SH-SY5Y (cell line): ENCODE results near the gene KLK1.

Experiments used
- GATA2 ChIP-seq: IDR thresholded peaks from 2 replicates; pipeline ENCODE4 v1.6.1; 2011; ENCODE audit warnings: mild to moderate bottlenecking, low read depth, low read length
- GATA3 ChIP-seq: IDR thresholded peaks from 2 replicates; pipeline ENCODE4 v1.6.1; 2011; ENCODE audit warnings: low read depth, mild to moderate bottlenecking, low read length, moderate library complexity

DNA sequence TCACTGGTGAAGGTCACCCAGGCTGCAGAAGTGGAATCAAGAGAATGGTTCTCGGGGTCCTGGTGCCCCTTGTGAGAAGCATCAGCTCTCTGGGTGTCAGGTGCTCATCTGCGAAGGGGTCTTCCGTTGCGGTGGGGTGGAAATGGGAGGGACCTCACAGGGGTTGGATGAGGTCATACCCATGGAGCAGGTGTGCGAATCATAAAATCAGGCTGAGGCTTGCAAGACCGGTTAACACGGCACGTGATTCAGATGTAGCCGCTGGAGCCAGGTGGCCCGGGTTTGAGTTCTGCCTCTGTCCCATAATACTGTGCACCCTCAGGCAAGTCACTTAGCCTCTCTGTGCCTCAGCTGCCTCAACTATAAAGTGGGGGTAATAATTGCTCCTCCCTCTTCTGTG is 13.7 kb upstream of the KLK1 start:
- TF ChIP-seq GATA3 (no peak), GATA2 (no peak)
